Measurements from ENCODE around the gene PKNOX1.
"Not testable (repeated sequence)": the region's sequence is repeated elsewhere in the genome, so short reads cannot be mapped to it uniquely, and the experiment has no call there.

PKNOX1 gene

GRCh38 chr21:42983869-42984268 is 9.5 kb downstream of the PKNOX1 start:
- DNase-seq (ENCODE audit: low read depth), result no peak

GRCh38 chr21:42986125-42986783 is 11.9 kb downstream of the PKNOX1 start:
- no peak for DNase-seq (ENCODE audit: low read depth)

DNA sequence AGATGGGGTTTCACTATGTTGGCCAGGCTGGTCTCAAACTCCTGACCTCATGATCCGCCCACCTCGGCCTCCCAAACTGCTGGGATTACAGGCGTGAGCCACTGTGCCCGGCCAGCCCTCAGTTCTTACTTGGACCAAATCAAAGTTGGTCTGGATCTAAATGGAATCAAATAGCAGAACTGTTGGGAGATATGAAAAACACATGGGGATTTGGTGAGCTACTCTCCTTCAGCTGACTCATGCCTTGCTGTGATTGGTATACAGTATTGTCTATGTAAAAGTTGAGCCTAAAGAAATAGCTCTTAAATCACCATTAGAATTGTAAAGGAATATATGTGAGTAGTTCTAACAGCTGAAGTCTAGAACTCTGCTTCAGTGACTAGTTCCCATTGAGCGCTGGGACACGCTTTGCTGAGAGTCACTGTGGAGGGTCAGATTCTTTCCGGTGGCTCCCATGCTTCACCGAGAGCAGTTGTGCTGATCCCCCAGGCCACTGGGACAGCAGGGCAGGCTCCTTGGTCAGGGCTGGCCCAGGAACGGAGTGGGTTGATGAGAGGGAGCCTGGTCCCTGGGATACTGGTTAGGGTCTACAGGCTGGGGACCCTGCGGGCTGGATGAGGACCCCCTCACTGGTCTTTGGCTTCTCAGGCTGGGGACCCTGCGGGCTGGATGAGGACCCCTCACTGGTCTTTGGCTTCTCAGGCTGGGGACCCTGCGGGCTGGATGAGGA is 14.0 kb downstream of the PKNOX1 start:
- no peak for DNase-seq (ENCODE audit: low read depth)

DNA sequence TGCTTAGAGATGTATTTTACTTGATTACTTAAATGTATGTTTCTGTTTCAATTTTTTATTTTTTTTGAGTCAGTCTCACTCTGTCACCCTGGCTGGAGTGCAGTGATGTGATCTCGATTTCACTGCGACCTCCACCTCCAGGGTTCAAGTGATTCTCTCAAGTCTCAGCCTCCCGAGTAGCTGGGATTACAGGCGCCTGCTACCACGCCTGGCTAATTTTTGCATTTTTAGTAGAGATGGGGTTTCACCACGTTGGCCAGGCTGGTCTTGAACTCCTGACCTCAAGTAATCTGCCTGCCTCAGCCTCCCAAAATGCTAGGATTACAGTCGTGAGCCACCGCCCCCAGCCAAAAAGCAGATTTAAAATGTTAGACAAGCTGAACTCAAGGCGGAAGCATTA is 15.0 kb downstream of the PKNOX1 start:
- not testable (repeated sequence) for DNase-seq (ENCODE audit: low read depth)

DNA sequence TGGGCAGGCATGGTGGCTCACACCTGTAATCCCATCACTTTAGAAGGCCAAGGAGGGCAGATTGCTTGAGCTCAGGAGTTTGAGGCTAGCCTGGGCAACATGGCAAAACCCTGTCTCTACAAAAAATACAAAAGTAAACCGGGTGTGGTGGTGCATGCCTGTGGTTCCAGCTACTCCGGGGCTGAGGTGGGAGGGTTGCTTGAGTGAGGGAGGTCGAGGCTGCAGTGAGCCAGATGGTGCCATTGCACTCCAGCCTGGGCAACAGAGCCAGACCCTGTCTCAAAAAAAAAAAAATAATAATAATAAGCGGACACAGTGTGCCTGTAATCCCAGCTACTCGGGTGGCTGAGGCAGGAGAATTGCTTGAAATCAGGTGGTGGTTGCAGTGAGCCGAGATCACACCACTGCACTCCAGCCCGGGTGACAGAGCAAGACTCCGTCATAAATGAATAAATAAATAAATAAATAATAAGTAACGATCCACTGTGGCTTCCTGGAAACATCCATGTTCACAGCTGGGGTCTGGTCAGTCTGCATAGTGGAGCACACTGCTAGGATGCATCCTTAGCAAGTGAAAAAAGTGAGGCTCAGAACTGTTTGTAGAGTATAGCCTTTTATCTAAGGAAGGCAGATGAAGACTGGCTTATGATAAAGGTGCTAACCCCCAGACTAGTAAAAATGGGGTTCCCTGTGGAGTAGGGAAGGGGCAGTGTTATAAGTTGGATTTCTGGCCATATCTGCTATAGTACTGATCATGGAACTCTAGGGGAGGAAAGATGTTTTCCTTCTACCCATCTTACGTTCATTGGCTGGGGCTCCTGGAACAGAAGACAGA is 15.7 kb downstream of the PKNOX1 start:
- DNase-seq (ENCODE audit: low read depth), result no peak

DNA sequence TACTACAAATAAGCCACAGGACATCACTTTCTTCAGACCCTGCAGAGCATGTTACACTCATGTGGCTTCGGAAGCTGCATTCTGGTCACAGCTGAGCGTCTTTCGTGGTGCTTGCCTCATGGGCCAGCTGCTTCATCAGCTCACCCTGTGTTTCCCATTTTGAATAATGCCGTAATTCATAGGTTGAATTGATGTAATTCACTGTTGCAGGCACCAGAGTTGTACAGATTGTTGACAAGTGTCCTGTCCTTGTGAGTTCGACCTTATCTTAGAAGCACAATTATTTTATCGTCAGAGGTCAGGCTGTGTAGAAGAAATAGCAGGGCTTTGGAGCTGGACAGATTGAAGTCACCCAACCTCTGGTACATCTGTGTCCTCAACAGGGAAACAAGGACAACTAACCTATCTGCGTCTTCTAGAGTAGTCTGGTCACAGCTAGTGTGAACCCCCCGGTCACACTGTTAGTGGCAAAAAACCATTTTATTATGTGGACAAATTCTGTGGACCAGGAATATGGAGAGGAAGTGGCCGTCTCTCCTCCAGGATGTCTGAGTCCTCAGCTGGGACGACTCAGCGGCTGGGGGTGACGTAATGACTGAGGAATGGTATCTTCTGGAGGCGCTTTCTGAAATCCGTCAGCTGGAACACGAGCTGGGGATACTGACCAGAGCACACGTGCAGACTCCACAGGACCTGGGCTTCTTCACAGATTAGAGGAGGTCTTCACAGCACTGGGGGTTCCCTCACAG is 17.8 kb downstream of the PKNOX1 start:
- DNase-seq (ENCODE audit: low read depth), result peak; percentile 76

GRCh38 chr21:42993051-42993712 is 18.8 kb downstream of the PKNOX1 start:
- no peak for DNase-seq (ENCODE audit: low read depth)

GRCh38 chr21:42997053-42997452 is 22.7 kb downstream of the PKNOX1 start:
- DNase-seq (ENCODE audit: low read depth), result peak; percentile 90

GRCh38 chr21:42997983-42998382 is 23.6 kb downstream of the PKNOX1 start:
- DNase-seq (ENCODE audit: low read depth), result not testable (repeated sequence)

- not testable (repeated sequence) for DNase-seq (ENCODE audit: low read depth)
These were observed 24.8 kb downstream of the PKNOX1 start for GRCh38 chr21:42999152-42999551.

DNA sequence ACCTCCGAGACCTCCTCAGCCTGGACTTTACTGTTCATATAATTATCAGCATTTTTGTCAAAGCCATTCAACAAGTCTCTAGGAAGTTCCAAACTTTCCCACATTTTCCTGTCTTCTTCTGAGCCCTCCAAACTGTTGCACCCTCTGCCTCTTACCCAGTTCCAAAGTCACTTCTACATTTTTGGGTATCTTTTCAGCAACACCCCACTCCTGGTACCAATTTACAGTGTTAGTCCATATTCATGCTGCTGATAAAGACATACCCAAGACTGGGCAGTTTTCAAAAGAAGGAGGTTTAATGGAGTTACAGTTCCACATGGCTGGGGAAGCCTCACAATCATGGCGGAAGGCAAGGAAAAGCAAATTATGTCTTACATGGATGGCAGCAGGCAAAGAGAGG is 25.7 kb downstream of the PKNOX1 start:
- not testable (repeated sequence) for DNase-seq (ENCODE audit: low read depth)

DNA sequence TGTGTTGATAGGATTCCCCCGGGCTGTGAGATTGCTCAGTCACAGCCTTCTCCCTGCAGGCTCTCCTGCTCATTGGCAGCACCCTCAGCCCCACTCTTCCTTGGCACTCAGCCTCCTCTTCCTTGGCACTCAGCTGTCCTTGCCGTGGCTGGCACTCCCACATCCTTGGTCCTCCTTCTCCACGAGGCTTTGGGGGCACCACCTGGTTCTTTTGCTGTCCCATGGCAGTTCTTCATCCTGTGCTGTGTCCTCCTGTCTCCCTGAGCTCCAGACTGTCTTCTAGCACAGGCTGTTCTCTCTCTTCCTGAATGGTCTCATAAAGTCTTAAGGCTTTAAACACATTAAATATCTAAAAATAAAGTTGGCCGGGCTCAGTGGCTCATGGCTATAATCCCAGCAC is 27.0 kb downstream of the PKNOX1 start:
- DNase-seq (ENCODE audit: low read depth), result no peak

GRCh38 chr21:43004926-43005325 is 30.6 kb downstream of the PKNOX1 start:
- DNase-seq (ENCODE audit: low read depth), result no peak

- DNase-seq (ENCODE audit: low read depth), result no peak
These were observed 31.3 kb downstream of the PKNOX1 start for GRCh38 chr21:43005635-43006034.

- not testable (repeated sequence) for DNase-seq (ENCODE audit: low read depth)
These were observed 31.9 kb downstream of the PKNOX1 start for GRCh38 chr21:43006051-43006873.

GRCh38 chr21:43006874-43007208 is 32.5 kb downstream of the PKNOX1 start:
- DNase-seq (ENCODE audit: low read depth), result no peak

DNA sequence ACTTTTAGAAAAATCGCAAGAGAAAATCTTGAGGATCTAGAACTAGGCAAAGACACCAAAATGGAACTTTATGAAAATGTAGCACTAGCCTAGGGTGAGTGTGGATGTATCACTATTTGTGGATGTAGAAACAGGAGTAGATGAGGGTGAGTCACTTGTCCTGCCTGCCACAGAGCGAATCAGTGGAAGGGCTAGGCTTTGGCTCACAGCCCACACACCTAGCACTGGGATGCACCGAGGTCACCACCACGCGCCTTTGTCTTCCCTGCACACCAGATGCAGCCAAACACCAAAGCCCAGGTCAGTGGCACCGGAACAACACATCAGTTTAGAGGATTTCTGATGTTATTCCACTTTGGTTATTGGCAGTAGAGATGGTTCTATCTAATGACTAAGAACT is 38.2 kb downstream of the PKNOX1 start:
- DNase-seq (ENCODE audit: low read depth), result no peak

DNA sequence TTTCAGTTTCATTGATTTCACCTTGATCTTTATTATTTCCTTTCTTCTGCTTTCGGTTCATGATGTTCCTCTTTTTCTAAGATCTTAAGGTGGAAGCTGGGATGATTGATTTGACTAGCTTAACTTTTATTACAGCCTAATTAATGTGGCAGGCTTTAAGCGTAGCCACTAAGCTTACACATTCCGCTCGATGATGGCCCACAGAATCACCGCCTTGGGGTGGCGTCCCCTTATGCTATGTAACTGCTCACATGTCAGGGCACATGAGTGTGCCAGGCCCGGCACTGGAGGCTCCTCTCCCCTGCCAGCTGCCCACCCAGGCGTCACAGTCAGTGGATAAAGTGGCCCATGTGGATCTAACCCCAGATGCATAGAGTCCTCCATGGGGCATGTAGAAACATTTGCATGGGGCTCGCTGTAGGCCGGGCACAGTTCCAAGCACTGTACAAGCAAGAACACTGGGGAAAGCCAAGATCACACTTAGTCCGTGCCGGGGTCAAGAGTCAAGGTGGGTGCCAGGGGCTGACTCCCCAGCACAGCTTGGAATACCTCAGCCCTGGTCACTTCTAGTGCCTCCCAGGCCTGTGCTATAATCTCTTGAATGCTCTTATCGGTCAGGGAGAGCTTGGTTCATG is 41.7 kb downstream of the PKNOX1 start:
- DNase-seq (ENCODE audit: low read depth), result no peak

- DNase-seq (ENCODE audit: low read depth), result no peak
These were observed 42.4 kb downstream of the PKNOX1 start for GRCh38 chr21:43016728-43017127.

- no peak for DNase-seq (ENCODE audit: low read depth)
These were observed 44.2 kb downstream of the PKNOX1 start for GRCh38 chr21:43018519-43018918.

Data from GM04504 (cell line).